GM12892 (cell line): ENCODE measurements around the gene MAP1LC3B2.

Source experiments
- DNase-seq: peaks from one replicate; pipeline ENCODE4 v3.0.0; 2011; ENCODE audit not compliant: insufficient read length
- FAIRE-seq: peaks from 2 replicates; lab custom pipeline; 2011; peaks lifted over from hg19 to GRCh38; lab: Jason Lieb, UNC
- POLR2A ChIP-seq: IDR thresholded peaks from 2 replicates; pipeline ENCODE4 v1.6.1; 2011; ENCODE audit warnings: low read depth, low read length, control low read depth
- POLR2AphosphoS5 ChIP-seq: IDR thresholded peaks from 2 replicates; pipeline ENCODE4 v1.6.1; 2011; ENCODE audit warnings: low read depth, low read length, control low read depth
- TAF1 ChIP-seq: IDR thresholded peaks from 2 replicates; pipeline ENCODE4 v1.6.1; 2011; ENCODE audit warnings: low read depth, mild to moderate bottlenecking, control low read depth, low read length, borderline replicate concordance

MAP1LC3B2 gene

DNA sequence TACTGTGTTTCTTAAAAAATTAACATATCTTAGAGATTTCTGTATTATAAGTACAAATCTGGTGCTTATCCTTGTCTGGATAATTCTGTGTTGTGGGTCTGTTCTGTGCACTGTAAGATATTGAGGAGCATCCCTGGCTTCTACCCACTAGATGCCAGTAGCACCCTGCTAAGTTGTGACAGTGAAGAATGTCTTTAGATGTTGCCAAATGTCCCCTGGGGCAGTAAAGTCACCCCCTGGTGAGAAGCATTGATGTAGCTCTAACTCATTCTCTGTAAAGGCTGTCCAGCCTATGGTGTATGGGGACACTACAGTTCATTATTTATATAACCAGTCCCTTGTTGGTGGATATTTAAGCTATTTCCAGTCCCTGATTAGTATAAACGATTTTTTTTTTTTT, 31.4 kb downstream of the MAP1LC3B2 start:
- TF ChIP-seq POLR2AphosphoS5 (no peak), TAF1 (no peak), POLR2A (no peak)
- no peak for FAIRE-seq
- no peak for DNase-seq

DNA sequence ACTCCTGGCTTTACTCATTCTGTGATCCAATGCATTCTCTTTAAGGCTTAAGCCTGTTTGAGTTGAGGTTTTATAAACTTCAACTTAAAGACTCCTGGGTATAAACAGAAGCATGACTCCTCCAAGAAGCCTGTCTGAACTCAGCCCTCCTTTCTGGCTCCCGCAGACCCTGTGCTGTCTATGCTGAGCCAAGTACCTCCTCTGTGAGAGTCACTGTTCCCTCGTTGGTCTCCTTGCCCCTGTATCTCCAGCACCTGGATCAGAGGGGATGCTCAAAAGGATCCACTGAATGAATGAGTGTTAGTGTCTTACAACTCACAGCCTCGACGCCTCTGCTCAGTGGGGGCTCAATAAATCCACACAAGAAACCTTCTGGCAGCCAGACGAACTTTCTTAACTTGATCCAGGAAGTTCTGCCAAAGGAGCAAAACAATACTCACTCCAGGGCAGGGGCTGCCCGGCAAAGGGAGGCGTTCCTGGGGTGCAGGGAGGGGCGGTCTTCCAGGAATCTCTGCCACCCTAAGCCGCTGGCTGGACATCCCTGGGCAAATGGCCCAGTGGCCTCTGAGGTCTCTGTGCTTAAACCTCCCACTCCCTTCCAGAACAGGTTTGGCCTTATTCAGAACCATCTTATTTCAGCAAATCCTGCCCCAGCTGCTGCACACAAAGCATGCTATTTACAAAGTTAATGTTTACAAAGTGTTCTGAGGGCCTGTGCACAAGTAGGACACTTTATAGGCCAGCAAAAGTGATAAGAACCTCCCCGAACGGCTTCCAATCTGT, 32.9 kb downstream of the MAP1LC3B2 start:
- DNase-seq (no peak), FAIRE-seq (no peak)
- TF ChIP-seq TAF1 (no peak), POLR2A (no peak), POLR2AphosphoS5 (no peak)

DNA sequence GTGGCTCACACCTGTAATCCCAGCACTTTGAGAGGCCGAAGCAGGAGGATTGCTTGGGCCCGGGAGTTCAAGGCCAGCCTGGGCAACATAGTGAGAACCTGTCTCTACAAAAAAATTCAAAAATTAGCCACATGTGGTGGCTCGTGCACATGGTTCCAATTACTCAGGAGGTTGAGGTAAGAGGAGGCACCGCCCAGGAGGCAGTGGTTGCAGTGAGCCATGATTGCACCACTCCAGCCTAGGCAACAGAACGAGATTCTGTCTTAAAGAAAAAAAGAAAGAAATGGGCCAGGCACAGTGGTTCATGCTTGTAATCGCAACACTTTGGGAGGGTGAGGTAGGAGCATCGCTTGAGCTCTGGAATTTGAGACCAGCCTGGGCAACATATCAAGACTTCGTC, 33.5 kb downstream of the MAP1LC3B2 start:
- no peak for FAIRE-seq
- TF ChIP-seq TAF1 (no peak), POLR2AphosphoS5 (no peak), POLR2A (no peak)

DNA sequence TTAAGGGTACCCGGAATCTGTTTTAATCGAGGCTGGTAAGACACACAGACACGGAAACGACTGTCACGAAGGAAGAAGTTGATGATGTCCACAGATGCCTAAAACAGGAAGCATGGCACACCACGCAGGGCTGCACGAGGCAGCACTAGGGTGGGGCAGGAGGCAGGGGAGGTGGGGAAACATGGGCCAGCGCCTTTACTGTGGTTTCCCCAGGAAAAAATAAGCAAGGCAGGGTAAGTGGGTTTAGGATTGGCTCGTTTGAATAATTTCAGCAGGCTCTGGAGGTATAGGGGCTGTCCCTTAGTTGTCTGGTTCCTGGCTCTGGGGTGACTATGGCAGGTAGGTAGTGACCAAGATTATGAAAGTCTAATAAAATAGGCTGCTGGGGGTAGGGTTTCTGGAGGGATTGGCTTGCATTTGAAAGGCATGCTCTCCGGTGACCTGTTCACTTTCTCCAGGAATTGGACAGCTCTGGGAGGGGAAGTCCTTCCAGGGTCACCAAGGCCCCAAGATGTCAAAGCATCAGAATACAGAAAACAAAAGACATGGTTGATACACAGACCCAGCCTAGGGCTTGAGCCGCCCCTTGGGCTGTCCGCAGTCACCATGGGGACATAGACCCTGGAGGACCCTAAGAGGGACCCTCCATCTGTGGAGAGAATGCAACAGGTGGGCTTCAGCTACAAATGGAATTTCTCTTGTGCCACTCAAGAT, 35.3 kb downstream of the MAP1LC3B2 start:
- TF ChIP-seq POLR2AphosphoS5 (no peak), TAF1 (no peak), POLR2A (no peak)
- FAIRE-seq (no peak), DNase-seq (no peak)

More for the DNA sequence above, 33.5 kb downstream of the MAP1LC3B2 start:
- DNase-seq: no peak

GRCh38 chr12:116595186-116595585, 36.0 kb downstream of the MAP1LC3B2 start:
- no peak for FAIRE-seq

DNA sequence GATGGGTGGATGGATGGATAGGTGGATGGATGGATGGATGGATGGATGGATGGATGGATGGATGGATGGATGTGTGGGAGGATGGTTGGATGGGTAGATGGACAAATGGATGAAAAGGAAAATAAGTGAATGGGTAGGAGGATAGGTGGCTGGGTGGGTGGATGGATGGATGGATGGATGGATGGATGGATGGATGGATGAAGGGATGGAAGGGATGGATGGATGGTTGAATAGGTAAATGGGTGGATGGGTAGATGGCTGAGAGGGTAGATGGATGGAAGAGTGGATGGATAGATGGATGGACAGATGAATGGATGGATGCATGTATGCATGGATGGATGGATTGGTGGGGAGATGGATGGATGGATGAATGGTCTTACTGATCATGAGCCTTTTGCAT, 36.5 kb downstream of the MAP1LC3B2 start:
- DNase-seq (no peak), FAIRE-seq (no peak)
- no peak for TF ChIP-seq TAF1
- TF ChIP-seq POLR2A: no peak
- no peak for TF ChIP-seq POLR2AphosphoS5

More at GRCh38 chr12:116595186-116595585, 36.0 kb downstream of the MAP1LC3B2 start:
- TF ChIP-seq TAF1 (no peak), POLR2A (no peak), POLR2AphosphoS5 (no peak)
- DNase-seq: no peak

- FAIRE-seq (no peak), DNase-seq (no peak)
- TF ChIP-seq POLR2AphosphoS5 (no peak), TAF1 (no peak), POLR2A (no peak)
Observed at GRCh38 chr12:116597886-116598285, 38.7 kb downstream of the MAP1LC3B2 start.

DNA sequence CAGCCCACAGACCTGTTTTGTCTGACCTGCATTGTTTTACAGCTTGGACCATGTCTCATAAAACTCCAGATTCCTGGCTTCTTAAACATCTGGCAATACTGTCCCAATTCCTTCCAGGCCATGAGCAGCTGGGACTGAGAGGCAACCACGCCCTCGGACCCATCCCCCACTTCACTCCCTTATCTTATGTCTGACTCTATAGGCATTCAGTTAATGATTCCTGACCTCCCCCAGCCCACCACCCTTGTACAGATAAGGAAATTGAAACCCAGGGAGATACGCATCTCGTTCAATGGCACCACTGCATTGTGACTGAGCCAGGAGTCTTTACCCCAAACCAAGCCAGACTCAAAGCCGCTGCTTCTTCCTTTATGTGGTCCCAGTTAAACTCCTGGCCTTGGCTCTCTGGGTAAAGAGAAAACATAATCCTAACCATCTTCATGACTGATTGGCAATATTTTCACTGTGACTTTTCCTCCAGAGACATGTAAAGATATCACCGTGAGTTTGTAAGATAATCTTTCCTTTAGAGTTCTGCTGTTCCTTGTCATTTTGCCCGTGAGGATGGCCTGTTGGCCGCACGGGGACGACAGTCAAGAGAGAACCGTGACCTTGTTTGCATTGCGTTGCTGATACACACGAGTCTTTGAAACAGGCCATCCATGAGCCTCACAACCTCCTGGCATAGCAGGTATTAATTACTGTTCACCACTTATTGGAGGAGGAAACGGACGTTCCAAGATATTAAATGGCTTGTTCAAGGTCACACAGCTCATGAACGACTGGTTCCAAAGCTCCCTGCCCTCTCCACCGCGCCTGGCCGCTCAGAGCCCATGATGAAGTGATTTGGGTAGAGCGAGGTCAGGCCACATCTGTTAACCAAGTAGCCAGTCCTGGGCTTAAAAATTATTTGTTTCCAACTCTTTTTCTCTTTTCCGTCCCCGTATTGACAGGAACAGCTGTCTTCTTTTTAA, 39.4 kb downstream of the MAP1LC3B2 start:
- DNase-seq: no peak
- FAIRE-seq: no peak
- TF ChIP-seq TAF1 (no peak), POLR2AphosphoS5 (no peak), POLR2A (no peak)

- no peak for FAIRE-seq
- TF ChIP-seq POLR2AphosphoS5 (no peak), POLR2A (no peak), TAF1 (no peak)
- DNase-seq: peak; percentile 45
Observed at GRCh38 chr12:116599285-116600136, 40.3 kb downstream of the MAP1LC3B2 start.

DNA sequence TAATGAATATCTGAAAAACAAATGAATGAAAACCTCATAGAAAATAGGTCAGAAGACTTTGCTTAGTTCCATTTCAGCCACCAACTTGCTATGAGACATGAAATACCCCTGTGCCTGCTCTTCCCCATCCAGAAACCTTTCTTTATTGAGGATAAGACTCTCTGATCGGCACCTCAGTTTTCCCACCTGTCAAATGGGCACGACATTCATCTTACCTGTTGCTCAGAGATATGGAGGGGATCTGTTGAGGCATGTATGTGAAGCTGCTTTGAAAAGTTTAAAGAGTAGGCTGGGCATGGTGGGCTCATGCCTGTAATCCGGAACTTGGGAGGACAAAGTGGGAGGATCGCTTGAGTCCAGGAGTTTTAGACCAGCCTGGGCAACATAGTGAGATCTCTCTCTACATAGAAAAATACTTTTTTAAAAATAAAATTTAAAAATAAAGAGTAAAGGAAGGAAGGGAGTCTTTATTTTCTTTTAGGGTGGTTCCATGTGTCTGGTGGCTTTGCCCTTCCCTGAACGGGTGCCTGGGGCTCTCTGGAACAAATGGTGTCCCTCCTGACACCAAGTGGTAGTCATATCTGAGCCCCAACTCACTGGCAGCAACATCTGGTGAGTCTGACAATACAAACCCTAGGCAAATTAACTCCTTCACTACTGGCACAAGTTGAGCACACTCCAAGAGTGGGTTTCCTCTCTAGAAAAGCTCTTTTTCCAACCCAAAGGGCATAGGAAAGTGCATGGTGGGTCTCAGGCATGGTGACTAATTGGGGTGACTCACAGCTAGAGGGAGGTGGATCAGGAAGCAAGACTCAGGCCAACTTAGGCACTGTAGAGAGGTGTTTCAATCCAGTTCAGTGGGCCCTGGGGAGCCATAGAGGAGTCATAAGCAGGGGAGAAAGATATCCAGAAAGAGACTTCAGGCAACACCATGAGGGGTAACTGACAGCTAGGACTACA, 42.1 kb downstream of the MAP1LC3B2 start:
- DNase-seq (no peak), FAIRE-seq (no peak)

More for the DNA sequence above, 42.1 kb downstream of the MAP1LC3B2 start:
- TF ChIP-seq POLR2AphosphoS5 (no peak), POLR2A (no peak), TAF1 (no peak)
